GM12891 (cell line): ENCODE data around the gene STXBP6.

Experiments used
- POLR2A ChIP-seq: IDR thresholded peaks from 2 replicates; pipeline ENCODE4 v1.6.1; 2011; ENCODE audit warnings: low read depth, low read length, control low read depth
- POLR2AphosphoS5 ChIP-seq: IDR thresholded peaks from 2 replicates; pipeline ENCODE4 v1.6.1; 2011; ENCODE audit warnings: low read depth, low read length, control low read depth
- POU2F2 ChIP-seq: IDR thresholded peaks from 2 replicates; pipeline ENCODE4 v1.6.1; 2011; ENCODE audit warnings: low read depth, mild to moderate bottlenecking, control low read depth, low read length, moderate library complexity
- TAF1 ChIP-seq: IDR thresholded peaks from 2 replicates; pipeline ENCODE4 v1.6.1; 2011; ENCODE audit warnings: low read depth, low read length, control low read depth

- TF ChIP-seq POLR2AphosphoS5 (no peak), POLR2A (no peak), TAF1 (no peak), POU2F2 (no peak)
These were observed 140.2 kb downstream of the STXBP6 start for GRCh38 chr14:24909523-24910302.
